Measurements from ENCODE around the gene CCDC148. TPM values are rescaled to one million over a fixed set of nuclear protein-coding genes. Genes with fewer than 3 reads are reported as not detected.
"Not testable (repeated sequence)": the region's sequence is repeated elsewhere in the genome, so short reads cannot be mapped to it uniquely, and the experiment has no call there.

CCDC148 gene
- total RNA-seq, 1 donor from 2014 or later: 0.78 TPM

DNA sequence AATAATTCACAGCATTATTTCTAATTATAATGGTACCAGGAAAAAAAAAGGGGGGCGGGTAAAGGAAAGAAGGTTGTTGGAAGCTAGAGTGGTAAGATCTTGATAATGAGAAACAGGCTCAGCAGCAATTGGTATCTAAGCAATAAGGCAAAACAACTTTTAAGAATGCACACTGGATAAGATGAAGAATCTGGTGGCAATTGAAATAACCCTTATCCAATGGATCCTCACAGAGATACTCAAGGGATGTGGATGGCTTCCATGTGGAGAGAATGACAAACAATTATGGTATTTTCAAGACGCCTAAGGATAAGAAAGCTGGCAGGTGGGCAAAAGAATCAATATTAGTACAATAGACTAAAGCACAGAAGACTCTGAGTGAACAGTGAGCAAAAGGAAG is 201.3 kb downstream of the CCDC148 start:
- ATAC-seq (no peak), DNase-seq (ENCODE audit: missing footprints) (no peak)
- intact Hi-C loops (cut with DNase I): no loop called here

DNA sequence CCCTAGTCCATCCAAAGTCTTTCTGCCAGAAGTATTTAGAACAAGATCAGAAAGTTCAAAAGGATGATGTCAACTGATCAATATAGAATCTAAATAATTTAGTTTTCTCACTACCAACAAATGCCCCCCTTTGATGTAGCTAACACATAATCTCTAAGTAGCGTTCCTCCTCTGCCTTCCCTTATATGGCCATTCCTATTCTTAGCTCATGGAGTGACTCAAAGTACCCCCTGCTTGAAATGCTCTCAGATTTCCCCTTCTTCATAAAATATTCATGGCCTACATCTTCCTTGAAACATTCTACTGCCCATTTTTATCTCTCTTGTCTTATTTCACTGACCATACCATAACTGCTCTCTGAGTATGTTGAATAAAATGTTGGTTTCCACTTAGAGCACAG is 203.4 kb downstream of the CCDC148 start:
- DNase-seq (ENCODE audit: missing footprints) (no peak), ATAC-seq (no peak)
- intact Hi-C loops (cut with DNase I): no loop called here

DNA sequence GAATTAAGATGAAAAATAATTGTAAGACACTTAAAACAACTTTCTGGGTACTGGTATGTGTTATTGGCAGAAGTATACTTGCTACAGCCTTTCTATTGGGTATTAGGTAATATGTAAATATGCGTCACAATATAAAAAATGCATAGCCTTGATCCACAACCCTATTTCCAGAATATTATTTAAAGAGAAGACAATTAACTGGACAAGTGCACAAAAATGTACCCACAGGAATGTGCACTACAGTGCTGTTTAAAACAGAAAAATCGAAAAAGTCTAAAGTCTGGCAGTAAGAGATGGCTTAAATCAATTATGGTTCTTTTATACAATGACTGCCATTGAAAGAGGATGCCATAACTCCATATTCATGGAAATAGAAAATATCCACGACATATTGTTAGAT is 205.2 kb downstream of the CCDC148 start:
- DNase-seq (ENCODE audit: missing footprints): no peak
- ATAC-seq: no peak
- intact Hi-C loops (cut with DNase I): no loop called here

DNA sequence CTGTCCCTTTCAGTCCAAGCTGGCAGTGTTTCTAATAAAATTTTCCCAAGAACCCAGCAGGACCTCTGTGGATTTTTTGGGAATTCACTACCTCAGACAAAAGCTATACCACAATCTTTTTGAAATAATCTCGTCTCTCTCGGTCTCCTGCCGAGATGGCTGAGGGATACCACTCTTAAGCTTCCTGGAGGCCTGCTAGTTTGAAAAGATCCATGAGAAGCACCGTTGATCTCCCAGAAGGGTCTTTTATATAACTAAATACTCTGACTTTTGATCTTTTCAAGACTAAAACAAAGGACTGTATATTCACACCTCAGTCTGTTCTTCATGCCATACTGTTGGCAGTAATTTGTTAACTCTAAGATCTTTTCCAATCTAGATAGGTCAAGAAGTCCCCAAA is 213.2 kb downstream of the CCDC148 start:
- ATAC-seq (no peak), DNase-seq (ENCODE audit: missing footprints) (no peak)

DNA sequence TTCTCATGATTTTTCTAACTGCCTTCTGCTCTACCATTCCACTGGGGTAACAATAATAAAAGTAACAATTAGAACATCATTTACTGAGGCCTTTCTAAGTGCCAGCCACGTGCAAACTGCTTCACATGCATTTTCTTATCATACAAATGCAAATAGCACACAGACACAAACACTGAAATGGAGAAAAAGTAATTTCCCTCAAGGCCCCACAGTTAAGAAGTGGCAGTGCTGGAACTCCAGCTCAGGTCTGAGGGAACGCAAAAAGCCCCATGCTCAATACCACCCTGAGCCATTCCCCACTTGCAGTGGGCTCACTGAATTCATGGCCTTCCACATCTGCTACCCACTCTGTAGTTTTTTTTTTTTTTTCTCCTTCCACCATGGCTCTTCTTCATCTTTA is 214.3 kb downstream of the CCDC148 start:
- intact Hi-C loops (cut with DNase I): no loop called here

More for the DNA sequence above, 213.2 kb downstream of the CCDC148 start:
- intact Hi-C loops (cut with DNase I): no loop called here

DNA sequence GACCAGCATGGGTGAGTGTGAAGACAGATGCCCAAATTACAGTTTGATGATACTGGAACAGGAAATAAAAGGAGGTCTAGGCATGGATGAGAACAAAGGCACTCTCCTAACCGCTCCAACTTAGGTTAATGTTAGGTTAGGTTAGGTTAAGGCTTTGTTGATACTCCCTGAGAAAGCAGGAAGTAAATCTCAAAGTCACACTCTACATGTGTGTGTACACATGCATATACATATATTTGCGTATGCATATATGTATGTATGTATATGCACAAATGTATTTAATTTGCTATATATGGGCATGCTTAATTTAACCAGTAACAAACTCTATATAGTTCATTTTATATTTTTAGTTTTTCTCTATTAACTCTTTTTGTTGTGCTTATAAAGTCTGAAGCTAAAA is 215.6 kb downstream of the CCDC148 start:
- intact Hi-C loops (cut with DNase I): no loop called here
- DNase-seq (ENCODE audit: missing footprints) (no peak), ATAC-seq (no peak)

More for the DNA sequence above, 214.3 kb downstream of the CCDC148 start:
- DNase-seq (ENCODE audit: missing footprints) (no peak), ATAC-seq (no peak)

DNA sequence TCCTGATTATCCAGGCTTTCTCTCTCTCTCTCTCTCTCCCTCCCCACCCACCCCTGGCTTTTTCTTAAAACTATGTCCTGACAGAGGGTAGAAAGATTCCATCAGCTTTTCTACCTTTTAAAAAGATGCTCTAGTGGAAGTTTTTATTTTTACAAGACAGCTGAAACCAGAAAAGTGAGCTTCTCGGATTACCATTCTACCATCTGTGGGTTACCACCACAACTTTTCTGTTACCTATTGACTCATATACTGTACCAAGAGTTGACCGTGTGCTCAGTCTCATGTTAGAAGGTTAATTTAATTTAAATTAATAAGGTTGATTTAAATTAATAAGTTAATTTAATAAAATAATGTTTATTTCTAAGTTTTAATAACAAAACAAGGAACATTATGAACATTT is 217.3 kb downstream of the CCDC148 start:
- intact Hi-C loops (cut with DNase I): no loop called here
- no peak for DNase-seq (ENCODE audit: missing footprints)
- ATAC-seq: no peak

DNA sequence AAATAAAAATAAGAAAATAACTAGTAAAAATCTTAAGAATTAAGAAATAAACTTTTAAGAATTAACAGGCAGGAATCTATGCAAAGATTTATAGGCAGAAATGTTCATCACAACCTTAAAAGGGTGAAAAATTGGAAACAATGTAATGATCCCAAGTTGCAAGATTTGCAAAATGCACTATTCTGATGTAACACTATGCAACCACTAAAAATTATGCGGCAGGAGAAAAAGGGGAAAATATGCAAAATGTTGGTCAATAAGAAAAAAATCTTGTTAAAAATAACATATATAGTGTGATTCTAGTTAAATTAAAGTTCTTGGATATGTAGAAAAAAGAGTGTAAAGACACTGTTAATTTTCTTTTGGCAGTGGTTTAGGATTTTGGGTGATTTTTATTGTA is 222.1 kb downstream of the CCDC148 start:
- DNase-seq (ENCODE audit: missing footprints): no peak
- ATAC-seq: no peak
- intact Hi-C loops (cut with DNase I): no loop called here

DNA sequence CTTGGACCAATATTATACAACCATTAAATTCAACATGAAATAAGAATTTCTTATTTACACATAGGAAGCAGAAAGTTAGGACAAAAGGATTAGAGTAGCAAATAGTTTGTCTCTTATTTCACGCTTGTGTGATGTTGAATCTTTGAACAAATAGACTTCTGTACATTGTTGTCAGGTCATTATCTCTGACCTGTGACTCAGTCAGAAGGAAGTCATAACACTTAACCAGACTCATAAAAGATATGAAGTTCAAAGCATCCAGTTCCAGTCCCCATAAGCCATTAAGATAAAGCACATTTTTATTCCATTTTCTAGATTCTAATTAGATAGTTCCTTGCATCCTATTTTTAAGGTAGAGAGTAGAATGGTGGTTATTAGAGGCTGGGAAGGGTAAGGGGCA is 224.1 kb downstream of the CCDC148 start:
- intact Hi-C loops (cut with DNase I): no loop called here
- ATAC-seq (no peak), DNase-seq (ENCODE audit: missing footprints) (no peak)

DNA sequence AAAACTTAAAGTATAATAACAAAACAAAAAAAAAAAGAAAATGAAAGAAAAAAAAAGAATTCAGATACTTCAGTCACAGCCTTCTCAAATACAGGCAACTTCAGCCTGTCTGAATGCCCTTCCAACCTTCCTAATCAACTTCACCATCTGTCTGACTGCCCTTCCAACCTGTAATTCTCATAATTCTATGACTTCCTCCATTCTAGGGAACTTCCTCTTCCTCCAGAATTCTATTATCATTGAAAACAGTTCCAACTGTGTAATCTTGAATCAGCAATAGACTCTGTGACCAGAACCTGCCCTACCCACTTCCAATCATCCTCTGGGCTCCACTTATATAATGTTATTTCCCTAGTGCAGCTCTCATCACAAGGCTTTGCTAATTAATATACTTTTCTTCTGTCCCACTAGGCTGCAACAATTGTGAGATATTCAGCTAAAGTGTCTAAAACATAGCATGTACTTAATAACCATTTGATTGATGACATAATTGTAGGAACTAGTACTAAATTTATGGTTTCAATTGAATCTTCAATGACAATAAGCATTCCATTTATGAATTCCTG is 227.5 kb downstream of the CCDC148 start:
- ATAC-seq (no peak), DNase-seq (ENCODE audit: missing footprints) (no peak)
- intact Hi-C loops (cut with DNase I): no loop called here

DNA sequence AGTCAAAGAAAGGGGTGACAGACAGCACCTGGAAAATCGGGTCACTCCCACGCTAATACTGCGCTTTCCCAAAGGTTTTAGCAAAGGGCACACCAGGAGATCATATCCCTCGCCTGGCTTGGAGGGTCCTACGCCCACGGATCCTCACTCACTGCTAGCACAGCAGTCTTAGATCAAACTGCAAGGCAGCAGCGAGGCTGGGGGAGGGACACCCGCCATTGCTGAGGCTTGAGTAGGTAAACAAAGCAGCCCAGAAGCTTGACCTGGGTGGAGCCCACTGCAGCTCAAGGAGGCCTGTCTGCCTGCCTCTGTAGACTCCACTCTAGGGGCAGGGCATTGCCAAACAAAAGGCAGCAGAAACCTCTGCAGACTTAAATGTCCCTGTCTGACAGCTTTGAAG is 233.5 kb downstream of the CCDC148 start:
- DNase-seq (ENCODE audit: missing footprints); intact Hi-C loops (cut with DNase I); ATAC-seq: not testable (repeated sequence)

DNA sequence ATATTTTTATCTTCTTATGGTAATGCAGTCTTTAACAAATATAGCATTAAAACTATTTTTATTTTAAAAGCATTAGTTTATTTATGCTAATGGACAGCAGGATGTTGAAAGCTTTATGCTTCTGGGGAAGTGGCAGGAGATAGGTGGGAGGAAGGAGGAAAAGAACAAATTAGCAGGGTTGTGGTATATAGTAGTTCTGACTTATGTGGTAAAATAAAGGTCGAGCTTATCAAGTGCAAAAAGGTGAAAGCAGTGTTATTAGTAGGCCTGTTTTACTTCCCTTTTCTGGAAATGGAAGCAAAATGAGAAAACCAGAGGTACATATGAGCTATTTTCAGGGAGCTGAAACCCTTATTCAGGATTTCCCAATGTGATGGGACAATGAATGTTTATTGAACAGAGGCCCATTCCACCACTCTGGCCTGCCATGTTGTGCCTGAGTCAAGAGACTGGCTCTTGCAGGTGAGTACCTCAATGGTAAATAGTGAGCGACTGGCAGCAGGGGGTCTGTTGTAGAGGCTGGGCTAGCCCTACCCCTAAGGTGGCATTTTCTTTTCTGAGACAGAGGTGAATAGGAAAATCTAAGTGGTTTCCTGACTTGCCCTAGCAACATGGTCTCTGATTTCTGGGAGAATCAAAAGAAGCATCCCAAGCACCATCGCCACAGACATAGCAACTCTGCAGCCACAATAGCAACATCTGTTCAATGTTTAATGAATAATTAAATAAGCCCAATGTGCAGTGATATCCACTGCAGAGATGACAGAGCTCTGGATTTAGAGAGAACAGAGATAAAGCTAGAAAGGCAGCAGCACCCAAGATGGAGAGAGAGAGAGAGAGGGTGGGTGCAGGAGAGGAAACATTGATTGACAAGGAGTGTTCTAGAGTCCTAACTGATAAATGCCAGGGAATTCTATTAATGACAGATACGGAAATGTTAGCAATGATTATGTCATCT is 235.2 kb downstream of the CCDC148 start:
- intact Hi-C loops (cut with DNase I): no loop called here
- ATAC-seq: no peak

DNA sequence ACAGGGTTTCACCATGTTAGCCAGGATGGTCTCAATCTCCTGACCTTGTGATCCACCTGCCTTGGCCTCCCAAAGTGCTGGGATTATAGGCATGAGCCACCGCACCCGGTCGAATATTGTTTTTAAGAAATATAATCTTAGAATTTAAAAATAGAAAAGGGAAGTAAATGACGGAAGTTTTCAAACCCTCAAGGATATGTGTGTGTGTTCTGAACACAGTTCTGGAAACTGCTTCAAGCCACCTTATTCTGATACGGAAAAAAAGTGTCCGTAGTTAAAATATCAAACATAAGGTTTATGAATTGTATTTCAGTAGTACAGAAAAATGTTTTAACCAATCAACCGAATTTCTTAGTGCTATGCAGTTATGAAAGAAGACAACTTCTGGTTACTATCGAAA is 239.0 kb downstream of the CCDC148 start:
- intact Hi-C loops (cut with DNase I): no loop called here
- no peak for DNase-seq (ENCODE audit: missing footprints)
- no peak for ATAC-seq

More for the DNA sequence above, 235.2 kb downstream of the CCDC148 start:
- DNase-seq (ENCODE audit: missing footprints): no peak

DNA sequence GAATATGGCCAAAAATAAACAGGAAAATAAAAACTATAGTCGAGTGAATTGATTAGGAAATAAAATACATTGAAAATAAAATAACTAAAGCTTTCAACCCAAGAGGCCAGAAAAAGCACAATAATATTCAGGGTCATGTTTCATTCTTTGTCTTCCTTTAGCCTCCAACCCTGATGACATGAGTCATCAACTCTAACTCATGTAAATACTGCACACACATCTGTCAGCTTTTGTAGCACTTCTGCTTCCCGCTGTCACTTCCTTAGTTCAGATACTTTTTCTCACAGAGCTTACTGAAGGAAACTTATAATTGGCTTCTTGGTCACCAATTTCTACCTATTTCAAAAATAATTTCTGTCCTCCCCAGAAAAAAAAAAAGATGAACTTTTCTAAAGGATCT is 242.1 kb downstream of the CCDC148 start:
- DNase-seq (ENCODE audit: missing footprints) (no peak), ATAC-seq (no peak)
- intact Hi-C loops (cut with DNase I): no loop called here

DNA sequence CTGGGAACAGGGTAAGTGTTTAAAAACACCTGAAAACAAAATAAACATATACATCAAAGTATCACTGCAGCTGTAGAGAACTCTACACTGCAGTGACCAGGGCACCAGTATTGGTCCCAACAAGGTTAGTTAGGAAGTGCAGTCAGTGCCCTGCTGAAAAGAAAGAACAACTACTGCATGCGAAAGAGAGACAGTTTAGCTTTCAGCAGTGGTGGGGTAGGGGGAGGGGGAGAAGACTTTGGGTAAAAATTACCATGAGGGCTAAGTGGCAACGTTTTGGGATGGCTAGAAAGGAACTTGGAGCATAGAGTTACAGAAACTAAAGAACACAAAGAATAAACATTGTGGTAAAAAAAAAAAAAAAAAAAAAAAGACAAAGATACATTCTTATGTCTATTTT is 242.8 kb downstream of the CCDC148 start:
- no peak for DNase-seq (ENCODE audit: missing footprints)
- intact Hi-C loops (cut with DNase I): no loop called here
- ATAC-seq: no peak

DNA sequence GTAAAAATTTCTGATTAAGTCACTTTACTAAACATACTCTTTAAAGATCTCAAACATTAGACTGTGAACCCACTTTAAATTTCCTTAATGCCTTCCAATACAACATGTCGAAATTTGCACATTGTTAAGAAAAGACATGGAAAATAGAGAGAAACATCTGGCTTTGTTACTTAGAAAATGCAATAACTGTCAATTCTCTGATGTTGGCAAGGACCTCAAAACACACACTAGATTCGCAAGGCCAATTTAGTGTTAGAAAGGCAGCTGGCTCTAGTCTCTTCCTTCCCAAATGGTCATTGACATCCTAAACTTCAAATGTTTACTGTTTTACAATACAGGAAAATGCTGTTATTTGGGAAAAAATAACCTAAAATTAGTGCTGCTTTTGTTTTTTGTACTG is 244.3 kb downstream of the CCDC148 start:
- ATAC-seq (no peak), DNase-seq (ENCODE audit: missing footprints) (no peak)

DNA sequence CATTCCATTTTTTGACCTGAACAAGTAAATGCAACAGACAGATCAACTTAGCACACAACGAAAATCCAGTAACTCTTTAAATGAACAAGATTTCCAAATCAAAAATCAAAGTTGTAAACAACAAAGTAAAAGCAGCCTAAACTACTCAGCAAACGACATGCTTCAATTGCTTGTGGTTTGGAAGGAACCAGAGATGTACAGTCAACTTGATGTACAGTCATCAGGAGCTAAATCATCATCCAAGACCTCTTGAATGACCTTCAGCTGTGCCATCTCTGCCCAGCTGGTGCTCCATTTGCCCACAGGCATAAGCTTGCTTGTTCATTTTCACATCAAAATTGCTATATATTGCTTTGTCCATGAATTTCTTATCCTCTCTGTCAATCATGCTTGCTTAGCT is 245.1 kb downstream of the CCDC148 start:
- ATAC-seq (no peak), DNase-seq (ENCODE audit: missing footprints) (no peak)
- intact Hi-C loops (cut with DNase I): no loop called here

More for the DNA sequence above, 244.3 kb downstream of the CCDC148 start:
- intact Hi-C loops (cut with DNase I): no loop called here

DNA sequence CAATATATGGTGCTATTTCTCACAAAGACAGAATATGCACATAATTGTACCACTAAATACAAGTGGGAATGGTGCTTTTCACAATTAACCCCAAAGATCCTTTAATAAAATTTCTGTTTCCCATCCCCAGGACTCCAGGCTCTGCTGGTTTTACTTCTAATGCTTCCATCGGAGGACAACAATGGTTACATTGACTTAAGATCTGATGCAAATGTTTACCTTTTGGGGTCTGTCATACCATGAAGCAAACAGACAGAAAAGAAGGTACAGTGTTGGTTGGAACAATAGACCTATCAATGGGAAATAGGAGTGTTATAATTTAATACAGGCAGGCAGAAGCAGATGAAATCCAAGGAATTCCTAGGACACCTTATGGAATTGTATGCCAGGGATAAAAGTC is 249.2 kb downstream of the CCDC148 start:
- intact Hi-C loops (cut with DNase I): no loop called here
- DNase-seq (ENCODE audit: missing footprints) (no peak), ATAC-seq (no peak)

DNA sequence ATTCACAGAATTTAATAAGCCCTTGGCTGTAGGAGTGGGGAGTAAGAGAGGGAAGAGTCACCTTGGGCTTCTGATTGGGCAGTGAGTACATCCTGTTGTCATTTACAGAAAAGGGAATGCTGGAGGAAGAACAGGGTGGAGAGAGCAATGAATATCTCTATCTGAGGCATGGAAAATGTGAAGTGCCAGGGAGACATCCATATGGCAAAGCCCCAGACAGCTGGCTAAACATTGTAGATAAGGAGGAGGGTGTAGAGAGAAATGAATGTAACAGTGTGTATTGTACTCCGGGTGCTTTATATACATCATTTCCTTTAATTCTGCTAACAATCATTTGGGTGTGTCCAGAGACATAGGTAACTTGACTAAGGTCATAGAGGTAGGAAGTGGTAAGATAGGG is 251.3 kb downstream of the CCDC148 start:
- ATAC-seq (no peak), DNase-seq (ENCODE audit: missing footprints) (no peak)
- intact Hi-C loops (cut with DNase I): no loop called here

DNA sequence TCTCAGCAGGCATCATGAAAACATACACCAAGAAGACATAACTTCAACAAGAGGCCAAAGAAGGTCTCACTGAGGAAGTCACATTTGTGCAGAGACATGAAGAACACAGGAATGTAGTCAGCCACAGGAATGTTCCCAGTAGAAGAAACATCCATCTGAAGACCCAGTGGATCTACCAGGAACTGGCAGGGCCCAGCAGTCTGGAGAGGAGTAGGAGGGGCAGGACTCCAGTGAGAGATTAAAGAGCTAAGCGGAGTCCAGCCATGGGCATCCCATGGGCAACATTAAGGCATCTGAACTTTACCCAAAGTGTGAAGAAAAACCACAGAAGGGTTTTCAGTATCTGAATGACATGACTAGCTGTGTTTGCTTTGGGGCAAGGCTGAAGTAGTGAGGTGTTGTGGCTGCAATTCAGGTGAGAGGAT is 251.8 kb downstream of the CCDC148 start:
- DNase-seq (ENCODE audit: missing footprints) (no peak), ATAC-seq (no peak)
- intact Hi-C loops (cut with DNase I): no loop called here
